ENCODE measurements around the gene ASPDH. TPM values are rescaled to one million over a fixed set of nuclear protein-coding genes. Genes with fewer than 3 reads are reported as not detected.

ASPDH gene
- total RNA-seq, 1 experiment from 2014 or later, result not detected

DNA sequence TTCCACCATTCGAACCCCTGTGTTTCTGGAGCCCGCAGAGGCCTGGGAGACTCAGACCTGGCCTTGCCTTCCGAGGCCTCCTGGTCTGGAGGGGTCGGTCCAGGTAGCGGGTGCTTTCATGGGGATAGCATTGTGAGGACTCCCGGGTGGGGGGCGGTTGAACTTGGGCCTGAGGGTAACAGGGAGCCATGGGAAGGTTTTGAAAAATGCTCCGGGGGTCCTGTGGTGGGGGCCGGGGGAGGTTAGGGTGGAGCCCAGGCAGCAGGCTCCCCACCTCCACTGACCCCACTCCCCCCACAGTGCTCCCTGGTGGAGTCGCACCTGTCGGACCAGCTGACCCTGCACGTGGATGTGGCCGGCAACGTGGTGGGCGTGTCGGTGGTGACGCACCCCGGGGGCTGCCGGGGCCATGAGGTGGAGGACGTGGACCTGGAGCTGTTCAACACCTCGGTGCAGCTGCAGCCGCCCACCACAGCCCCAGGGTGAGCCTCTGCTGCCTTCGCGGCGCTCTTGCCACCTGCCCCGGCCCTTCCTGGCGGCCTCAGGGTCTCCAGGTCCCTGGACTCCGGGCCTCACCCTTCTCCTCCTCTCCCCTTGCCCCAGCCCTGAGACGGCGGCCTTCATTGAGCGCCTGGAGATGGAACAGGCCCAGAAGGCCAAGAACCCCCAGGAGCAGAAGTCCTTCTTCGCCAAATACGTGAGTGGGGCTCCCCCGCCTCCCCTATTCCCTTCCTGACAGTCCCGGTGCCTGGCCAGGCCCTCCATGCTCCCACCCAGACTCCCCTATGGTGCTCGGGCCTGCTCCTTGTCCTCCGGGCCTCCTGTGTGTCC lies 33.2 kb downstream of the ASPDH start:
- H3K27ac ChIP-seq (ENCODE audit: low read length), result no peak overlapping the region
- H3K9me3 ChIP-seq (ENCODE audit: control insufficient read depth, insufficient read depth, low read depth, low read length), result no peaks in the 10 kb centered on the region
- ATAC-seq (no peak), DNase-seq (ENCODE audit: low read depth, low spot score) (no peak)
- no peaks in the 10 kb centered on the region for H3K4me1 ChIP-seq (ENCODE audit: control insufficient read depth, insufficient read depth, low read length)
- ChIA-PET CTCF (no interaction called here), POLR2A (no interaction called here)
- intact Hi-C loops (cut with micrococcal nuclease; ENCODE audit: unreplicated experiment), result no loop called here
- in situ Hi-C loops (cut with HindIII; ENCODE audit: low pct_unique_long_range_greater_than_20kb, low sequenced_read_pairs), result no loop called here
- H3K36me3 ChIP-seq (ENCODE audit: control insufficient read depth, insufficient read depth, low read length), result no peaks in the 10 kb centered on the region
- H3K27me3 ChIP-seq (ENCODE audit: control insufficient read depth, insufficient read depth, low read length), result no peaks in the 10 kb centered on the region
- BruUV-seq (replicated peaks), result no TSS peak
- TF ChIP-seq SIN3A (IDR thresholded peaks at IDR 0.05; ENCODE audit: borderline replicate concordance, insufficient read depth, low read depth, low read length) (no peak), TCF7L2 (IDR thresholded peaks at IDR 0.05; ENCODE audit: low read depth, low read length) (no peak), POLR2AphosphoS5 (IDR thresholded peaks at IDR 0.05; ENCODE audit: low read depth, low read length) (no peak)
- TF ChIP-seq, protein P1, sequence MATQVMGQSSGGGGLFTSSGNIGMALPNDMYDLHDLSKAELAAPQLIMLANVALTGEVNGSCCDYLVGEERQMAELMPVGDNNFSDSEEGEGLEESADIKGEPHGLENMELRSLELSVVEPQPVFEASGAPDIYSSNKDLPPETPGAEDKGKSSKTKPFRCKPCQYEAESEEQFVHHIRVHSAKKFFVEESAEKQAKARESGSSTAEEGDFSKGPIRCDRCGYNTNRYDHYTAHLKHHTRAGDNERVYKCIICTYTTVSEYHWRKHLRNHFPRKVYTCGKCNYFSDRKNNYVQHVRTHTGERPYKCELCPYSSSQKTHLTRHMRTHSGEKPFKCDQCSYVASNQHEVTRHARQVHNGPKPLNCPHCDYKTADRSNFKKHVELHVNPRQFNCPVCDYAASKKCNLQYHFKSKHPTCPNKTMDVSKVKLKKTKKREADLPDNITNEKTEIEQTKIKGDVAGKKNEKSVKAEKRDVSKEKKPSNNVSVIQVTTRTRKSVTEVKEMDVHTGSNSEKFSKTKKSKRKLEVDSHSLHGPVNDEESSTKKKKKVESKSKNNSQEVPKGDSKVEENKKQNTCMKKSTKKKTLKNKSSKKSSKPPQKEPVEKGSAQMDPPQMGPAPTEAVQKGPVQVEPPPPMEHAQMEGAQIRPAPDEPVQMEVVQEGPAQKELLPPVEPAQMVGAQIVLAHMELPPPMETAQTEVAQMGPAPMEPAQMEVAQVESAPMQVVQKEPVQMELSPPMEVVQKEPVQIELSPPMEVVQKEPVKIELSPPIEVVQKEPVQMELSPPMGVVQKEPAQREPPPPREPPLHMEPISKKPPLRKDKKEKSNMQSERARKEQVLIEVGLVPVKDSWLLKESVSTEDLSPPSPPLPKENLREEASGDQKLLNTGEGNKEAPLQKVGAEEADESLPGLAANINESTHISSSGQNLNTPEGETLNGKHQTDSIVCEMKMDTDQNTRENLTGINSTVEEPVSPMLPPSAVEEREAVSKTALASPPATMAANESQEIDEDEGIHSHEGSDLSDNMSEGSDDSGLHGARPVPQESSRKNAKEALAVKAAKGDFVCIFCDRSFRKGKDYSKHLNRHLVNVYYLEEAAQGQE (IDR thresholded peaks at IDR 0.05; ENCODE audit: insufficient read depth in 1 of 2, low read depth in 2 of 2, low read length in 1 of 2), result no peak
- TF ChIP-seq, protein P2, sequence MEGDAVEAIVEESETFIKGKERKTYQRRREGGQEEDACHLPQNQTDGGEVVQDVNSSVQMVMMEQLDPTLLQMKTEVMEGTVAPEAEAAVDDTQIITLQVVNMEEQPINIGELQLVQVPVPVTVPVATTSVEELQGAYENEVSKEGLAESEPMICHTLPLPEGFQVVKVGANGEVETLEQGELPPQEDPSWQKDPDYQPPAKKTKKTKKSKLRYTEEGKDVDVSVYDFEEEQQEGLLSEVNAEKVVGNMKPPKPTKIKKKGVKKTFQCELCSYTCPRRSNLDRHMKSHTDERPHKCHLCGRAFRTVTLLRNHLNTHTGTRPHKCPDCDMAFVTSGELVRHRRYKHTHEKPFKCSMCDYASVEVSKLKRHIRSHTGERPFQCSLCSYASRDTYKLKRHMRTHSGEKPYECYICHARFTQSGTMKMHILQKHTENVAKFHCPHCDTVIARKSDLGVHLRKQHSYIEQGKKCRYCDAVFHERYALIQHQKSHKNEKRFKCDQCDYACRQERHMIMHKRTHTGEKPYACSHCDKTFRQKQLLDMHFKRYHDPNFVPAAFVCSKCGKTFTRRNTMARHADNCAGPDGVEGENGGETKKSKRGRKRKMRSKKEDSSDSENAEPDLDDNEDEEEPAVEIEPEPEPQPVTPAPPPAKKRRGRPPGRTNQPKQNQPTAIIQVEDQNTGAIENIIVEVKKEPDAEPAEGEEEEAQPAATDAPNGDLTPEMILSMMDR (IDR thresholded peaks at IDR 0.05), result no peak
- no peak overlapping the region for H3K4me3 ChIP-seq (ENCODE audit: low read depth in 2 of 2, low read length in 2 of 2)

DNA sequence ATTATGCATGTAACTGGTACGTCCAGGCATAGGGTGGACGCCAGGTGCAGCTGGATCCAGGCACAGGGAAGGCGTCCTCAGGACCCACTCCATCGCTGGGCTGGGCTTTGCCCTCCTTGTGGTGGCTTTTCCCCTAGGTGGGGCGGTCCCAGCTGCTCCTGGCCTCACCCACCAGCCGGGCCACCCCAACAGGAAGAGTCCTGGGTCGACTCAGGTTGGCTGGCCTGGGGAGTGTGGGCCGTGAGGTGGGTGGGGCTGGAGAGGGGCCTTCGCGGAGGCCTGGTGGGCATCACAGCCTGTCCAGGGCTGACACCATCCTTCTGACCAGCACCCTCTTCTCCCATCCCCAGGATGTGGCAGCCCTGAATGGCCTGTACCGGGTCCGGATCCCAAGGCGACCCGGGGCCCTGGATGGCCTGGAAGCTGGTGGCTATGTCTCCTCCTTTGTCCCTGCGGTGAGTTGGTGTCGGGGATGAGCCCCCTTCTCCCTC lies 33.9 kb downstream of the ASPDH start:
- ATAC-seq, result no peak
- no peak for DNase-seq (ENCODE audit: low read depth, low spot score)
- TF ChIP-seq POLR2AphosphoS5 (IDR thresholded peaks at IDR 0.05; ENCODE audit: low read depth, low read length), result no peak
- TF ChIP-seq, protein P1 (IDR thresholded peaks at IDR 0.05; ENCODE audit: insufficient read depth in 1 of 2, low read depth in 2 of 2, low read length in 1 of 2), result no peak
- no peak for TF ChIP-seq TCF7L2 (IDR thresholded peaks at IDR 0.05; ENCODE audit: low read depth, low read length)
- TF ChIP-seq, protein P2 (IDR thresholded peaks at IDR 0.05), result no peak
- TF ChIP-seq SIN3A (IDR thresholded peaks at IDR 0.05; ENCODE audit: borderline replicate concordance, insufficient read depth, low read depth, low read length), result no peak
- no peaks in the 10 kb centered on the region for H3K36me3 ChIP-seq (ENCODE audit: control insufficient read depth, insufficient read depth, low read length)
- intact Hi-C loops (cut with micrococcal nuclease; ENCODE audit: unreplicated experiment) (no loop called here), in situ Hi-C loops (cut with HindIII; ENCODE audit: low pct_unique_long_range_greater_than_20kb, low sequenced_read_pairs) (no loop called here)
- ChIA-PET POLR2A (no interaction called here), CTCF (no interaction called here)
- H3K27ac ChIP-seq (ENCODE audit: low read length), result no peak overlapping the region
- no peaks in the 10 kb centered on the region for H3K4me1 ChIP-seq (ENCODE audit: control insufficient read depth, insufficient read depth, low read length)
- no TSS peak for BruUV-seq (replicated peaks)
- H3K27me3 ChIP-seq (ENCODE audit: control insufficient read depth, insufficient read depth, low read length), result no peaks in the 10 kb centered on the region
- H3K9me3 ChIP-seq (ENCODE audit: control insufficient read depth, insufficient read depth, low read depth, low read length), result no peaks in the 10 kb centered on the region
- H3K4me3 ChIP-seq (ENCODE audit: low read depth in 2 of 2, low read length in 2 of 2), result no peak overlapping the region

Data from Panc1 (cell line).